HS-27A (cell line): Measurements from ENCODE around the gene RIMBP2.

ENCODE experiments used
- DNase-seq: peaks from one replicate; pipeline ENCODE4 v3.0.0-alpha.2; 2012; ENCODE audit warnings: low read depth, missing footprints

RIMBP2 gene

DNA sequence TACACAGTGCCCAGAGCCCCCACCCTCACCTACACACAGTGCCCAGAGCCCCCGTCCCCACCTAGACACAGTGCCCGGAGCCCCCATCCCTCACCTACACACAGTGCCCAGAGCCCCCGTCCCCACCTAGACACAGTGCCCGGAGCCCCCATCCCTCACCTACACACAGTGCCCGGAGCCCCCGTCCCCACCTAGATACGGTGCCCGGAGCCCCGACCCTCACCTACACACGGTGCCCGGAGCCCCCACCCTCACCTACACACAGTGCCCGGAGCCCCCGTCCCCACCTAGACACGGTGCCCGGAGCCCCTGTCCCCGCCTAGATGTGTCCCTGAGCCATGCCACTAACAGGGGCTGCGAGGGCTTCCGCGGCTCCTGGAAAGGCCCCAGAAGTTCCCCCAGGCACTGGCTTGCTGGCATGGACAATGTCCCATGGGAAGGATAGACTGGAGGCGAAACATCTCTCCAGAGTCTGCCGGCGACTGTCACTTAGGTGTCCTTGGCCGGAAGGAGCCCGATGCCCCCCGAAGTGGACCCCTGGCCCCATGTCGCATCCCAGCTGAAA lies 232.4 kb downstream of the RIMBP2 start:
- DNase-seq, result no peak

DNA sequence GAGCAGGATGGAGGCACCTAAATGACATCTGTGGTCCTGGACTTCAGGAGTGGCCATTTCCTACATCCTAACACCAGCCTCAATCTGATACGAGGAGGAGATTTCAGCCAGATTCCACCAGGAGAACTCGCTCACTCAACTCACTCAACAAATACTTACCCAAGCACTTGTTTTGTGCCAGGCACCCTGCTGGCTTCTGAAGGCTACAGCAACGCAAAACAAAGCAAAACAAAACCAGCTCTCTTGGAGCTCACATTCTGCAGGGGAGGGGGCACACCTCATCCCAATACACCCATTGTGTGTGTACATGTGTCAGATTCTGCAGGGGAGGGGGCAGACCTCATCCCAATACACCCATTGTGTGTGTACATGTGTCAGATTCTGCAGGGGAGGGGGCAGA lies 233.7 kb downstream of the RIMBP2 start:
- DNase-seq, result no peak

DNA sequence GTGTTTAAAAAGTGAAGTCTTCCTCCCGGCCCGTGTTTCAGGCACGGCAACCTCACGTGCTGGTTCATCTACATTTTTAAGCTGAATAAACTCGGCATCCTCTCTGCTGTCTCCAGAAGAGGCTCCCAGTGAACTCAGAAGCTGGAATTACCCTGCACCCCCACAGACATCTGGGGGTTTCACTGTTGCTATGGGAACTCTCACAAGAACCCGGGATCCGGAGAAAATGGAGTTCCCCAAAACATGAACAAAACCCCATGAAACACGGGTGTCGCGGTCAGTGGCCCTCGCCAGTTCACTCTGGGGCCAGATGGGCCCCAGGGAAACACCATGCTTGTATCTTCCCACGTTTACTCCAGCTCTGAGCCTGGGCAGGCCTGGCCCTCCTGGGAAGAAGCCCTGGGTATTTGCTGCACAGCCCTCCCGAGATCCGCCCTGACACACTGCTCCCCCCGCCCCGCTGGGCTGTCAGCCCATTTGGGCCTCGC lies 234.7 kb downstream of the RIMBP2 start:
- no peak for DNase-seq

DNA sequence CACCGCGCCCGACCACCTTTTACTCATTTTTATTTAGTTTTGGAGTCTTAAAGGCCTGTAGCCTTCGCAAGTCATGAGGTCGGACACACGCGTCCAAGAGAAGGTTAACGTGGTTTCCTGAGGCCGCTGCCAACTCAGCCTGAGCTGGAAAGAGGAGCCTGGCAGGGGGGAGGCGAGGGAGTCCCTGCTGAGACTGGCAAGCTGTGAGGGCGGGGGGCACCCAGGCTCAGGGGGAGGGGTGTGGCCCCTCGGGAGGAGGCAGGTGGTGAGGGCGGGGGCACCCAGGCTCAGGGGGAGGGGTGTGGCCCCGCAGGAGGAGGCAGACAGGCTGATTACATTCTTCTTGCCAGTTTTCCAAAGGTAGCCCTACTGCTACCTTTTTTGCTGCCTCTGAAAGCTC lies 235.2 kb downstream of the RIMBP2 start:
- no peak for DNase-seq

GRCh38 chr12:130480231-130480630 lies 235.9 kb downstream of the RIMBP2 start:
- DNase-seq, result no peak

GRCh38 chr12:130479401-130480125 lies 236.5 kb downstream of the RIMBP2 start:
- DNase-seq, result no peak

DNA sequence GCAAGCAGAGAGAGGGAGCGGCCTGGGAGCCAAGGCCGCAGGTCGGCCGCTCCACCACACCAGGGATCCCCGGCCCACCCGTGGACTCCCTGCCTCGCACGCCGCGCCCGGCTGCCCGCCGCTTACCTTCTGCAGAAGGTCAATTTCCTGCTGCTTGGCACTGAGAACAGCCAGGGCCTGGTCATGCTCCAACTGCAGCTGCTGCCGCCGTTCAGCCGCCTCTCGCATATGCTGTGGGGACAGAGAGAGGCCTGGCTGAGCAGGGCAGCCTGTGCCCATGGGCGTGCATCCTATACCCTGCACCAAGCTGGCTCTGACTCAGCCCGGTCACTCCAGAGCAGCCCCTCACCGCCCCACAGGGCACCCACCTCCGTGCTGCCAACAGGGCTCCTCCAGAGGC lies 237.3 kb downstream of the RIMBP2 start:
- DNase-seq, result no peak

GRCh38 chr12:130477701-130478100 lies 238.4 kb downstream of the RIMBP2 start:
- no peak for DNase-seq

- no peak for DNase-seq
Measured at GRCh38 chr12:130477266-130477665, 238.8 kb downstream of the RIMBP2 start.

GRCh38 chr12:130476451-130477135 lies 239.5 kb downstream of the RIMBP2 start:
- no peak for DNase-seq

DNA sequence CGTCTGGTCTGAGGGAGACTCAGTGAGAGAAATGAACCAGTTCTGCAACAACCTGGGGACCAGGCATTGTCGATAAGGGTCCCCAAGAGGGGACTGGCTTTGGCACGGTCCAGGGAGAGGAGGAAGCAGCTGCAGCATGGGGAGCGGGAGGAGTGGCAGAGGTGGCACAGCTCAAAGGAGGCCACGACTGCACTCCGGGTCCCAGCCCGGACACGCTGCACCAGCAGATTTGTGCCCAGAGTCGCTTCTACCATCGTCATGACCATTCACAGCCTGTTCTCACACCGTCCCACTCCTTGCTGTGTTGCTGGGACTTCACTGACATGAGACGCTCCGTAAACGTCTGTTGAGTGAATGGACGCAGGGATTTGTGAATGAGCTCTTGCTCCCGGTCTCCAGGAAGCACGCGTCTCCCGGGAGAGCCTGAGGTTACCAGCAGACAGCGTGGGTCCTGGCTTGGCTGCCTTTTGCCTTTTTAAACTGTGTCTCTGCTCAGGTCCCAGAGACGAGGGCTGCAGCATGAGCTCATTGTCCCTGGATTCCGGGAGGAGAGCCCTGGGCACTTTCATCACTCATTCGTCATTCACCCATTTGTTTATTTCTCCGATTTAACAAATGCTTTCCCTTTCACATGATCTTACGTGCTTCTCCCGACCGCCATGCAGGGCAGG lies 241.4 kb downstream of the RIMBP2 start:
- no peak for DNase-seq

DNA sequence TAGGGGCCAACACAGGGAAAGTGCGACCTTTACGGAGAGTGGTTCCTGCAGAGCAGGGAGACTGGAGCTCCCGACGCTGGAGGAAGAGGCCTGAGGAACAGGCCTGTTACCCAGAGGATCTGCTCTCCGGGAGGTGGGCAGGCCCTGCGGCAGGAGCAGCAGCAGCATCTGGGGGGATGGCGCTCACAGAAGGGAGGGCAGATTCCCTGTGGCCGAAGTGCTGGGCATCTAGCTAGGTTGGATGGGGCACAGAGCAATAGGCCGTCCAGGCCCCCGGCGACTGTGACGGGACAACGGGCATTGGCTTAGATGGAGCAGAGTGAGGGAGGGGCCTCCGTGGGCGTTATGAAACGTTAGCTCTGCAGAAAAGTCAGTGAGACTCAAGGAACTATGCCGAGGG lies 242.8 kb downstream of the RIMBP2 start:
- DNase-seq, result no peak

DNA sequence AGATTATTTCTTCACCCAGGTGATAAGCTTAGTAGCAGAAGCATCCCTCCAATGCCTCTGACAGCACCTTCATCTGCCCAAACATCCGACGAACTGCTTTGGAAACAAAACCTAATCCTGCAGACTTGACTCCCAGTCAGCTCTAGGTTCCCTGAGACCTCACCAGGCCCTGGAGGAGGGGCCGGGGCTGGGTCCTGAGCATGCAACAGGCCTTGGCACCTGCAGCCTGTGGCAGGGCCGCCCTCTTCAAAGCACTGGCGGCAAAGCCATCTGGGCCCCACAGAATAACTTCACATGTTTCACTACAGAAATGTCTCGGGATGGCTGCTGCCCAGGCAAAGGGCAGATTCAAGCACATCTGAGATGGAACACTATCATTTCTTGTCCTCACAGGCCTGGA lies 245.1 kb downstream of the RIMBP2 start:
- DNase-seq, result no peak

GRCh38 chr12:130469552-130469951 lies 246.5 kb downstream of the RIMBP2 start:
- no peak for DNase-seq

- no peak for DNase-seq
Measured at GRCh38 chr12:130468700-130469245, 247.3 kb downstream of the RIMBP2 start.

- no peak for DNase-seq
Measured at GRCh38 chr12:130468186-130468585, 247.9 kb downstream of the RIMBP2 start.

- no peak for DNase-seq
Measured at GRCh38 chr12:130465626-130466025, 250.5 kb downstream of the RIMBP2 start.

DNA sequence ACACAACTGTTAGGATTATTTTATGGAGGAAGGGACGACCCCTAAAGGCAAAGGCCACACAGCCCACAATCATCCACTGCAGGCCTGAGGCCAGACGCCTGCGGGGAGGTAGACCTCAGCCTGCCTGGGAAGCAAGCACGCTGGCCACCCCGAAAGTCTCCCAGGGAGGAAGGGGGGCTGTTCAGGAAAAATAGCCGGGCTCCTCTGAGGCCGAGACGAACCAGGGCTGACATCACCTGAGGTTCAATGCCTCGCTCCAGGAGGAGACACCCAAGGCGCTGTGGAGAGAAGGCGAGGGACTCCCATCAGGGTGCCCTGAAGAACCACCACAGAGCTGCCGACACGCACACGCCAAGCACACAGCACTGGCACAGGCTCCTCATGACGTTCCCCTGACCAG lies 251.1 kb downstream of the RIMBP2 start:
- no peak for DNase-seq

DNA sequence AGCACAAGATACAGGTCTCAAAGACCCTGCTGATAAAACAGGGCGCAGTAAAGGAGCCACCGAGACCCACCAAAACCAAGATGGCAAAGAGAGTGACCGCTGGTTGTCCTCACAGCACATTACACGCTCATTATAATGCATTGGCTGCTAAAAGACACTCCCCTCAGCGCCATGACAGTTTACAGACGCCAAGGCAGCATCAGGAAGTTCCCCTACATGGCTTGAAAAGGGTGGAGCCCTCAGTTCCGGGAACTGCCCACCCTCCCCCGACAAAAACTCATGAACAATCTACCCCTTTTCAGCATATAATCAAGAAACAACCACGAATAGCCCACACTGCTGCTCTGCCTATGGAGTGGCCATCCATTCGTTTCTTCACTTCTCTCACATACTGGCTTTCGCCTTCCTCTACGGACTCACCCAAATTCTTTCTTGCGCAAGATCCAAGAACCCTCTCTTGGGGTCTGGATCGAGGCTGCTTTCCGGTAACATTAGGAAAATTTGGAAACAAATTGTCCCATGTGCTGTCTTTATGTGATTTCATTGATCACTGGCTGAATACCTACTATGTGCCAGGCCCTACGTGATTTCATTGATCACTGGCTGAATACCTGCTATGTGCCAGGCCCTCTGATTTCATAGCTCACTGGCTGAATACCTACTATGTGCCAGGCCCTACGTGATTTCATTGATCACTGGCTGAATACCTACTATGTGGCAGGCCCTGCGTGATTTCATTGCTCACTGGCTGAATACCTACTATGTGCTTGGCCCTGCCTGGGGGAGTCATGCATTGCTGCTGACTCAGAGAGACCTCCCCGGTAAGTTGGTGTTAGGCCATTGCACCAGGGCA lies 252.1 kb downstream of the RIMBP2 start:
- no peak for DNase-seq

DNA sequence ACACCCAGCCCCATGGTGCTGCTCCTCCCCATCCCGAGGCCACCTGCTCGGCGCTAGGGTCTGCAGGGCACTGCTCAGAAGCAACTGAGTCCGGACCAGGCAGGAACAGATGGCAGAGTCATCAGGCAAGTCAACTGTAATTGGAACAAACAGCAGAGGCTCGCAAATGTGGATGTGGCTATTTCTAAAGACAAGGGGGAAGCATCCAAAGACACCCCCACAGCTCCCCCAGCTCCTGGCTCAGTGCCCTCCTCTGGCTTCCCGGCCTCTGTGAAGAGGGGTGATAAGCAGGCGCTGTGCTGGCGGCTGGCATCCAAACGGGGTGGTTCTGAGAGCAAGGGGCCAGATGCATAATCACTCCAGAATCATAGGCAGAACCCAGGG lies 252.8 kb downstream of the RIMBP2 start:
- DNase-seq, result no peak

GRCh38 chr12:130462558-130463274 lies 253.4 kb downstream of the RIMBP2 start:
- DNase-seq, result no peak
